ENCODE measurements around the gene PIGN.
"Not testable (repeated sequence)": the region's sequence is repeated elsewhere in the genome, so short reads cannot be mapped to it uniquely, and the experiment has no call there.

PIGN gene

DNA sequence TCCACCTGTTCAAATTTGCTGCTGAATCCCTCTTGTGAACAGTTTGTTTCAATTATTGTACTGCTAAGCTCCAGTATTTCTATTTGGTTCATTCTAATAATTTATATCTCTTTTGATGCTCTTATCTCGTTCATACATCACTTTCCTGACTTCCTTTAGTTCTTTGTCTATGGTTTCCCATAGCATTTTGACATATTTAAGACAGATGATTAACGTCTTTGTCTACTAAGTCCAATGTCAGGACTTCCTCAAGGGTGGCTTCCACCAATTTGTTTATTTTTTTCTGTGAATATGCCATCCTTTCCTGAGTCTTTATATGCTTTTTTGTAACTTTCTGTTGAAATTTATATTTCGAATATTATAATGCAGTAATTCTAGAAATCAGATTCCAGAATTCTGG lies 9.6 kb downstream of the PIGN start:
- DNase-seq: no peak

DNA sequence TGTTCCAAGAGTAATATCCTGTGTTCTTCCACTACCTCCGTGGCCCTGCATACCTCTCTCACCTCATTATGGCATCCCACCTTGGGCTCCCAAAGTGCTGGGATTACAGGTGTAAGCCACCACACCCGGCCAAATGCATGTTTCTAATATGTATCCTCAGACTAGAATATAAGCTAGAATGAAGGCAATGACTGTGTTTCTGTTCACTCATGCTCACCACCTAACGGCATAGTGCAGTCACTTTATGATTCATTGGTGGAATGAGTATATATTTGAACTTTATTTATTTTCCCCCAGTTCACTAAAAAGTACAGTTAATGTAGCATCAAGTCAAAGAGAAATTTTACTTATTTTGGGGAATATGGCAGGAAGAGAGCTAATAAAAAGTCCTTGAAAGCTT lies 11.3 kb downstream of the PIGN start:
- DNase-seq: no peak

DNA sequence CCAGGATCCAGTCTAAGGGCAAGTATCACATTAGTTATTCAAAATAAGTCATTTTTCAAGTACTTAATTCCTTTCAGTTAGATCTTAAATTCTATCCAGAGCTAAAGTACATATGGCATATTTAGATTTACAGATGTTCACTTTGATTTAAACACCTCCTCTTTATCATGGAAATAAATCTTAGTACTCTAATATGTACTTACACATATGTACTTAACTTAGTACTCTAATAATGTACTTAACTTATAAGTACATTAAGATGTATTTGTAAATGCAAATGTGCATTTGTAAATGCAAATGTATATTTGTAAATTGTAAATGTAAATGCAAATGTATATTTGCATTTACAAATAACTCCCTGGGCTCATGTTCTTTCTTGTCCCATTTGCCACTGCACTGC lies 14.6 kb downstream of the PIGN start:
- no peak for DNase-seq

DNA sequence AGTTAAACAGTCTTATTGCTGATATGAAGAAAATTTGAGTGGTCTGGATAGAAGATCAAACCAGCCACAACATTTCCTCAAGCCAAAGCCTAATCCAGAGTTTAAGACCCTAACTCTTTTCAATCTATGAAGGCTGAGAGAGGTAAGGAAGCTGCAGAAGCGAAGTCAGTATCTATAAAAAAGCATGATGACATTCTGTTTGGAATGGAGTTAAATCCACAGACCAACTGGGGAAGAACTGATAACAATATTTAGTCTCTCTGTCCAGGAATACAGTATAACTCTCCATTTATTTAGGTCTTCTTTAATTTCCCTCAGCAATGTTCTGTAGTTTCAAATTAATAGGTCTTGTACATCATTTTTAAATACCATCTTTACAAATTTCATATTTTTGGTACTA lies 16.0 kb downstream of the PIGN start:
- no peak for DNase-seq

DNA sequence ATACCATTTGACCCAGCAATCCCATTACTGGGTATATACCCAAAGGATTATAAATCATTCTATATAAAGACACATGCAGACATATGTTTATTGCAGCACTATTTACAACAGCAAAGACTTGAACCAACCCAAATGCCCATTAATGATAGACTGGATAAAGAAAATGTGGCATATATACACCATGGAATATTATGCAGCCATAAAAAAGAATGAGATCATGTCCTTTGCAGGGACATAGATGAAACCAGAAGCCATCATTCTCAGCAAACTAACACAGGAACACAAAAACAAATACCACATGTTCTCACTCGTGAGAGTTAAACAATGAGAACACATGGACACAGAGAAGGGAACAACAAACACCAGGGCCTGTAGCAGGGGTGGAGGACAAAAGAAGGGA lies 20.3 kb downstream of the PIGN start:
- not testable (repeated sequence) for DNase-seq

DNA sequence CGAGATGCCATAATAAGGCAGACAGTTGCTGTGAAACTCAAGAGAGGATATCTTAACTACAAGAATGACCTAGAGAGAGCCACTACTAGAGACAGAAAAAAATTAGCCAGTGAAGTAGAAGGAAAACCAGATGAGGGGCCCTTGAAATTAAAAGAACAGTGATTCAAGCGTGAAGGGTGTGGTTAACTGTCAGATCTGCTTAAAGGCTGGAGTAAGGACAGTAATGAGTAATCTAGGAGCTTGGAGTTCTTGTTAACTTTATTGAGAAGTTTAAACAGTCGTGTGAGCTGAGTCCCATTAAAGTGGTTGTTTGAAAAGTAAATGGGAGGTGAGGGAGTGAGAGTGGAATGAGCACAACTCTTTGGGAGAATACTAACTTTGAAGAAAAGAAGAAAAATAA lies 21.3 kb downstream of the PIGN start:
- DNase-seq: no peak

DNA sequence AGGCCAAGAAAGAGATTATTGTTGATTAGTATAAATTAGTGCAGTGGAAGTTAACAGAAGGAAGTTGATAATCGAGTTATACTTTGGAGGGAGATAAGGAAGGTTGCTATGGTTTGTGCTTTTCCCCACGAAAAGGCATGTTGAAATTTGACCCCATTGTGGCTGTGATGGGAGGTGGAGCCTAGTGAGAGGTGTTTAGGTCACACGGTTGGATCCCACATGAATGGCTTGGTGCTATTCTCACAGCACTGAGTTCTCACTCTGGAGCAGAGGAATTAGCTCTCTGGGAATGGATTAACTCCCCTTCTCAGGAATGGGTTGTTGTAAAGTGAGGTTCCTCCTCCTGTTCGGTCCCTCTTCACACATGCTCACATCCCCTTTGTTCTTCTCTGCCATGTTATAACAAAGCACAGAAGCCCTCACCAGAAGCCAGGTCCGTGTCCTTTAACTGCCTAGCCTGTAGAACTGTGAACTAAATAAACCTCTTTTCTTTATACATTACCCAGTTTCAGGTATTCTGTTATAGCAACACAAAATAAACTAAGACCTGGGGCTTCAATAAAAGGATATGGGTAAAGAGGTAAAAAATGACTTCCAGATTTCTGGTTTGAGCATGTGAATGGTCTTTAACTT lies 21.9 kb downstream of the PIGN start:
- DNase-seq: no peak

DNA sequence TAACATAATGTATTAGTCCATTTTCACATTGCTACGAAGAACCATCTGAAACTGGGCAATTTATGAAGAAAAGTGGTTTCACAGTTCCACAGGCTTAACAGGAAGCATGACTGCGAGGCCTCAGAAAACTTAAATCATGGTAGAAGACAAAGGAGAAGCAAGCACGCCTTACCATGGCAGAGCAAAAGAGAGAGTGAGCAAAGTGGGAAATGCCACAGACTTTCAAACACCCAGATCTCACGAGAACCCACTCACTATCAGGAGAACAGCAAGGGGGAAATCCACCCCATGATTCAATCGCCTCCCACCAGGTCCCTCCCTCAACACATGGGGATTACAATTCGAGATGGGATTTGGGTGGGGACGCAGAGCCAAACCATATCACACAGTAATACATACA lies 22.5 kb downstream of the PIGN start:
- DNase-seq: no peak

DNA sequence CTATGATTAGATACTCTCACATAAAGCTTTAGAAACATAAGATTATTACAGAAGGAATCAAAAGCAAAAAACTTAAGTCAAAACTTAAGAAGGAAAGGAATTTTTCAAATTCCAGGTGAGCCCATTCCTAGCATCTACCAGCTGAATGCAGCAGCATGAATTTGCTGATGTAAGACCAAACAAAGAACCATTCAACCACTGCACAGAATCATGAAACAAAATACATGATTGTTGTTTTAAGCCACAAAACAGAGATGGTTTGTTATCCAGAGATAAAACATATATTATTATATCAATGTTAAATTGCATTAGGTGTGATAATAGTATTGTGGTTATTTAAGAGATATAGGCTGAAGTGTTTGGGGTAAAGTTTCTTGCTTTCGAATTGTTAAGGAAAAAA lies 29.0 kb downstream of the PIGN start:
- DNase-seq: no peak

DNA sequence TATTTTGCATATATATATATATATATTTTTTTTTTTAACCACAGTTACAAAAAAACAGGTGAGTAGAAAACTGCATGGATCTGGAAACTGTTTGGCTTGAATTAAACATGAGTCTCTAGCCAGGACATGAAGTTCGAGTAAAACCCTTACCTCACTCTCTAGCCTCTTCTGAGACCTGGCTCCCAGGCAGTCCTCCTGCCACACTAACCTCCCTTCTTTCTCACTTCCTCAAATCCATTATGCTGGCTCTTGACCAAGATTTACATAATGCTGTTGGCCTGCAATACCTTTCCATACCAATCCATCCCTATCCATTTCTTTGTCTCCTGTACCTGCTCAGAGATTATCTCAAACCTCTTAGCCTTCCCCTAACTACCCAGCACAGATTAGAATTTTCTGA lies 34.0 kb downstream of the PIGN start:
- DNase-seq: no peak

DNA sequence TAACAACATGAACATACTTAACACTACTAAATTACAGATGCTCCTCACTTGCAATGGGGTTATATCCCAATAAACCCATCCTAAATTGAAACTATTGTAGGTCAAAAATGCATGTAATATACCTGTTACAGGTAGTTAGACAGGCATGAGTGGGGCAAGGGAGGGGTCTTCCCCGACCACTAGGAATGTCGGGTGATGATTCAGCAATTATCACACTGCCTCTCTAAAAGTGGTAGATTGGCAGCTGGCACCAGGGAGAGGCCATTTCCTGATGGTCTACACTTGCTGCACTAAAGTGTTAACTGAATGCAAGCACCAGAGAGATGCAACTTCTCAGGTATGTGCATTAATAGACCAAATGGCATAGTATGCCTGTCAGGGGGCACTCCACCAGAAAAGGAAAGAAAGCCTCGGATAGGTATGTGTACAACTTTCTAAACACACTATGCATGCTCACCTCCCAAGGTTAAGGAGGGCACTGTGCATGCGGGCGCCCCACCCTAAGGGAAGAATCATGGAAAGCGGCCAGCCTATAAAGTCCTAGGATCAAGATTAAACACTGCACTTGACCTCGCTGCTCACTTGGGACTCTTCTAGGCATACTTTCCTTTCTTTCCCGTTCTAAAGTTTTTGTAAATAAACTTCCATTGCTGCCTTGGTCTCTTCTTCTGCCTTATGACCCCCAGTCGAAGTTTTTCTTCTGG lies 35.6 kb downstream of the PIGN start:
- DNase-seq: no peak

DNA sequence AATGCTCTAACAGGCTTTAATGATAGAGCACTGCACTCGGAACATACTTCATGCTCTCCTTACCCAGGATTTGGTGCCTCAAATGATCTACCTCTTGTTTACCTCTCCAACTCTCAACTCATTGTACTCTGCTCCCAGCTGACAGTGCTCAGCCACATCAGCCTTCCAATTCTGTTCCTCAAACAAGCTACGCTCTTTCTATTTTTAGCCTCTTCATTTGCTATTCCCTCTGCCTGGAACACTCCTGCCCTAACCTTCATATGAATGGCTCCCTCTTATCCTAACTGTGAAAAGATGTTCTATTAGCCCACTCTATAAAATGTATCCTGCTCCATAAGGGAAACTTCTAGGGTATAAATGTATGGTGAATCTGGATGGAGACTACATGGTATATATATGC lies 42.5 kb downstream of the PIGN start:
- no peak for DNase-seq

DNA sequence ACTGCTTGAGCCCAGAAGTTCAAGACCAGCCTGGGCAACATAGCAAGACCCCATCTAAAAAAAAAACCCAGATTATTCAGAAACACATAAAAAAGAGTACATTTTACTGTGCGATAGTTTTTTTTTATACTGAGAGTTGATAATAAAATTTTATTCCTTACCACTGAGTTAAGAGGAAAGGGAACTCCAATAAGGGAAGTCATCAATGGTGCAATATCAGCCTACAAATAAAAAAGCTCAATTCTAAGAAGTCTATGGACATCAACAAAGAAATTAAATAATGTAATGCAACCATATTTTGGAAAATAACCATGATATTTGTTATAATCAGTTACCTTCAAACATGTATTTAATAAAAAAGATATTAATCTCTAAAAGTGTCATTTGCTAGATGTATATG lies 46.6 kb downstream of the PIGN start:
- peak; percentile 15 to 30 for DNase-seq

DNA sequence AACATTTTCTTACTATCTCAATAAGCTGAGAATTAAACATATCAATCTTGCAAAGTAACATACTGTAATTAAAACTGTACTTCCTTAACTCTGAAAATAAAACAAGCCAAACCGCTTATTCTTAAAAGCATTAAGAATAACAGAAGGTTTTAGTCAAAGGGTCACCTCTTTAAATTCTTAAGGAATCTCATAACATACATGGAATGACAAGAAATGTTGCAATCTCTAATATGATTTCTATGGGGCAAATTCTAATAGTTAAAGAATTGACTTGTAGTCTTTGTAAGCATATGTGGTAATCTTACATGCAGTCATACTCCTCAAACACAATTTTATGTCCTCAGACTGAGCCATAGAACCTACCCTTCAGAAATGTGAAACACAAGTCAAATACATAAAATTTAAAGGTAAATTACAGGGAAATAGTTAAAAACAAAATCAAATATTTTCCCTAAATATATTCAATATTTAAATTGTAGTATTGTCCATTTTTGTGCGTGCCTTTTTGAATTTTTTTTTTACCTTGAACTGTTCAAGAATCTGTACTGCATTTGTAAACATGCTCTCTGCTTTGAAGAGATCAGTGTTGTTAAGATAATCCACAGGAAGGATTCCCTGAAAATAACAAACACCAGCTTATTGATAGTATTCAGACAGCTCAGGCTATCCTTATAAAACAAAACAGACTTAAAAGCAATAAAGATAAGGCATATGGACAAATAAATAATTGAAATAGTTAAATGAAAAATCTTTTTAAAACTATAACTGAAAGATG lies 48.2 kb downstream of the PIGN start:
- no peak for DNase-seq

DNA sequence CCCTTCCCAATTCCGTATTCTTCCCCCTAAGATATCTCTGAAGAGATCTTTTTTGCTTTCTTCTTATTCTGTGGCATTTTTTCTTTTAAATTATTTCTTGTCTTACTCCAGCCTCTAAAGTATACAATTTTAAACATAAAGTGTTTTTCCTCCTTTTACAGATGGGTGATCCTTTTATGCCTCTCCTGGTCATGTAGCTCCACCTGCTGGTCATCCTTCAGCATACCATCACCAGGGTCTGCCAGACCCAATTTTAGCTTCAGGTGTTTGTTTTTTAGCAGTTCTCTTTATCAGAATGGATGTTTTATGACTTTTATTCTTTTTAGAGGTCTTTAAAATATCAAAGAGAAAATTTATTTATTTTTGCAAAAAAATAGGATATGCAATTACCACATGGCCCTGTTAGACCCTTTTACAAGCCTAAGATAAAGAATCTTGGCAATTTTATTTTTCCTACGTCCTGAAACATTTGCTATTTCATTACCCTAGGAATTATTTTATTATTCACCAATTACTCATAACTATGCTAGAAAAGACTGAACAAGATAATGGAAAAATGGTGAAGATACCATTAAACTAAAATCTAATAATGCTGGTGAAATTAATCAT lies 55.5 kb downstream of the PIGN start:
- DNase-seq: peak; percentile 35 to 51

DNA sequence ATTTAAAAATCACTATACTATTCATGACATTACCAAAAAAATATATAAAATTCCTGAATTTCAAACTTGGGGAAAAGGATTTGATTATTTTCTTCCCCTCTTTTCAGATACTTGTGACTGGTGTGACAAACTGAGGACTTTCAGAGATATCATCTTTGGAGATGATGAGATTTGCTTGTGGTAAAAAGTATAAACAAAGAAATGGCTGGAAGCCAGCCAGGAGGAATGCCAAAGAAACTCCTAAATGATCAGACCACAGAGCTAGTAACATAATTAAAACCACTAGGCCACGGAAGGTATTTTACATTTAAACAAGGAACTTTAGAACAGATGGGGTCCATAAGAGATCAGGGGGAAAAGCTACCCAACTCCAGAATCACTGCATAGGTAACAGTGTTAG lies 58.7 kb downstream of the PIGN start:
- DNase-seq: no peak

DNA sequence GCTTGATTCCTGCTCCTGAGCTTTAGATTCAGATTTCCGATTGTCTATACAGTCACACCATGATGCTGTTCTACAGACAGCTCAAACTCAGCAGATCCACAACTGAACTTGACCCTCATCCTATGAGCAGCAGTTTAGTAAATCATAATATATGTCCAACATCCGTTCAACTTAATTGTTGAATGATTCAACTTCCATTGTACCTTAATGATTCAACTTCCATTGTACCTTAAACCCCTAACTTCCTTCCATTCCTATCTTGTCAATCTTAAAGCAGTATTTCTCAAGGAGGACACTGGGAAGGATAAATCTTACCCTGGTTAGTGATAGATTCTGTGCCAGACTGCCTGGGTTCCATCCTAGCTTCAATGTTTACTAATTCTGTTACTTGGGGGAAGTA lies 60.1 kb downstream of the PIGN start:
- no peak for DNase-seq

DNA sequence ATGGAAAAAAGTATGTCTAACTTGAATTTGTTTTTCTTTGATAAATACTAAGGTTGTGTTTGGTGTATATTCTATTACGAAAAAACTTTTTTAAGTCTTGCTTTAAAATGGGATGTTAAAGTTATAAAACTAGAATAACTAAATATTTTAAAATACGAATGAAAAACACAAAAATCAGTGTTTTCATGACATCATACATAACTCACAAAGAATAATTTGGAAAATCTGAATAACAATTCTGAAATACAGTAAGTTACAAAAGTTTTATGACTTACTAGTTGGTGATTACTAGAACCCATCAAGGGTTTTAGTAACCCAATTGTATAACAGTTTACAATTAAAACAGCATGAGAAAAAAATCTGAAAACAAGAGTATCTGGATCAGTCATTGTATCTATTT lies 61.2 kb downstream of the PIGN start:
- no peak for DNase-seq

DNA sequence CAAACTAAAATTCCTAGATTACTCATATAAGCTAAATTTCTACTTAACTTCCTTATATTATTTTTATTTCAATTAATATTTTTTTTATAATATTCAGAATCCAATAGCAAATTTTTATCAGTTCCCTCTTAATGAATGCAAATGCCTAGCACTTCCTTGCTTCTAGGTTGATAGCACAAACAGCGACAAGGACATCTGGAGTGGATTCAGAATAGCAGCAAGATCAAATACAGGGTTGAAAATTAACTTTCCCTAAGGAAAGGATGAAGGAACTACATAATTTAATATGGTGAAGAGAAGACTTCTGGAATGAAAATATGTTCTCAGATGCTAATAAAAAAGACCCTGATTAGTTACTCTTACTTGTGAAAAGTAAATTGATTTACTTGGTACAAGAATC lies 64.5 kb downstream of the PIGN start:
- DNase-seq: no peak

DNA sequence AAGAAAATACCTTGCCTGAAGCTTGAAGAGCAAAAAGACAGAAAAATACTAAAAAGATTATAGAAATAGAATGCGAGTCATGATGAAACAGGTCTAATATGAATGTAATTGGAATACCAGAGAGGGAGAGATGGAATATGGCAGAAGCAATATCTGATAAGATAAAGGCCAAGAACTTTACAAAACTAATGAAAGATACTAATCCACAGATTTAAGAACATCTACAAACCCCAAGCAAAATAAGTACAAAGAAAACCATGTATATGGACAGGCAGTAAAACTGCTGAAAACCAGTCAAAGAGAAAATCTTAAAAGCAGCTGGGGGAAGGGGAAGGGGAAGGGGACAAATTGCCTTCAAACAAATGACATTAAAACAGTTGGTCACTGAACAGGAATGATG lies 67.0 kb downstream of the PIGN start:
- no peak for DNase-seq

DNA sequence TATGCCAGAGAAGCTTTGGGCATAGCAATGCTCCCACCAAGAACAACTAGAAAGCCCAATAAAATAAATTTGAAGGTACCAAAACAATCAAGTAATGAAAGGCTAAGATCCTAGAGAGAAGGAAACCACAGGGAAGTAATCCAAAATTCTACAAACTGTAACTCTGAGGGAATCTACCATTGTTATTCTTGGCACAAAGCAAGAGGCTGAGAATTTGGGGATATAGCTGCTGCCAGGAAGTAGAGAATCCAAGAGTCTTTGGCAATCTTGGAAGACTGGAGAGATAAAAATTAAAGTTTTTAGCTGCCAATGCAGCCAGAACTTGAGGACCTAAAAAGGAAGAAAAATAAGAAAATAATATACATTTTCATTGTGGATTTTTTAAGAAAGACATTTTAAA lies 68.5 kb downstream of the PIGN start:
- no peak for DNase-seq

DNA sequence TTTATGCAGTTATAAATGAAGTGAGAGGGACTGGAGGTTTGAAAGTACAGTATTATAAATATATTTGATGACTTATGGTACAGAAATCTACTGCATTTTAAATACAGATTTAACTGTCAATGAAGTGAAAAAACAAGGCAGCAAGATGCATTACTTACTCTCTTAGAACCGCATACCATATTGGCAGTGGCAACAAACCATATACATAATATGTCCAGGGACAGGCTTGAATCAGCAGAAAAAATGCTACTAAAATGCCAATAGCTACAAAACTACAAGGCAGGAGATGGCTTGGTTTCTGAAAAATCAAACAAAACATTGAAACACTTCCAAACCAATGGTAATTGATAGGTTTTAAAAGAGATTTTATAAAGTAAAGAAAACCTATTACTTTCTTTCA lies 77.2 kb downstream of the PIGN start:
- no peak for DNase-seq

DNA sequence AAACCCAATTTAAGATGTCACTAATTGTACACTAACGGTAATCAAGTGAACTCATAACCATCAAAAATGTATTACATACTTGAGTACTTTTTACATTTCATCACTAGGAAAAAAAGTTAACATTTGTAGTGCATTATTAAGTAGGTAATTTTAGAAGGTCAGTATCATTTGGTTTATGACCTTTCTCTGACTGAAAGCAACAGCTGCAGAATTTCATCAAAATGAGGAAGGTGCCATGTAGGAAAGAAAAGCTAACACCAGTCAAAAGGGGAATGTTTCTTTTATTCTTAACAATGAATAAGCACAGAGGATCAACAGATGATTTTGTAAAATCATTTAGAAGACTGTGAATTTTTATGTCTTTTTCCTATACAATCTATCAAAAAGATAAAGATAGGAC lies 79.0 kb downstream of the PIGN start:
- no peak for DNase-seq

DNA sequence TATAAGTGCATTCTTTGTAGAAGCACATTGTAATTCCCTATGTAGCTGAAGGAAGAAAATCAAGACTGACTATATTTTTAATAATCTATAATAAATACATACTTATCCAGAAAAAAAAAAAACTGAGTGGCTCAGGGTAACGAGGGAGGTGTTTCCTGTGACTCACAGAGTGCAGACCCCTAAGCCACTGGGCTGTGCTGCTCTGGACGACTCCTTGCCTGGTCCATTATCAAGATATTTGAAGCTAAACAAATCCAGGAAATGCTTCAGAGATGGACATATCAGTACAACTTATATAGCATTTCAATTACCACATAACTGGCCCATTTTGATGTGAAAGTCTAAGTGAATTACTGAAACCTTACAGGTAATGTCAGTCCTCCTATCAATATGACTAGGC lies 80.6 kb downstream of the PIGN start:
- DNase-seq: no peak
